ENCODE measurements around the gene ARHGAP15.

DNA sequence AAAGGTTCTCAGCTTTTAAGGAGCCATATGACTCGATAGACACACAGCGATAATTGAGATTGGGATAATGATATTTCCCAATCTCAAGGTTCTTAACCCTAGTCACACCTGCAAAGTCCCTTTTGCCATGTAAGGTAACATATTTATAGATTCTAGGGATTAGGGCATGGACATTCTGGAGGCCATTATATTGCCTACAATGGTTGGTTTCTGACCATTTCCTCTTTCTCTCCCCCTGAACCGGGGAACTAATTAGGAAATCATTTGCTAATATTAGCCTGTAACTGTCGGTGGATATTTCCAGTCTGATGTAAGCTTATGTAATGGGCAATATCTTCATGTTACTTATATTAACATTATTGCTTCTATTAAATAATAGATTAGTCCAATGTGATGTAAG, 40.8 kb upstream of the ARHGAP15 start:
- TF ChIP-seq, protein P1, sequence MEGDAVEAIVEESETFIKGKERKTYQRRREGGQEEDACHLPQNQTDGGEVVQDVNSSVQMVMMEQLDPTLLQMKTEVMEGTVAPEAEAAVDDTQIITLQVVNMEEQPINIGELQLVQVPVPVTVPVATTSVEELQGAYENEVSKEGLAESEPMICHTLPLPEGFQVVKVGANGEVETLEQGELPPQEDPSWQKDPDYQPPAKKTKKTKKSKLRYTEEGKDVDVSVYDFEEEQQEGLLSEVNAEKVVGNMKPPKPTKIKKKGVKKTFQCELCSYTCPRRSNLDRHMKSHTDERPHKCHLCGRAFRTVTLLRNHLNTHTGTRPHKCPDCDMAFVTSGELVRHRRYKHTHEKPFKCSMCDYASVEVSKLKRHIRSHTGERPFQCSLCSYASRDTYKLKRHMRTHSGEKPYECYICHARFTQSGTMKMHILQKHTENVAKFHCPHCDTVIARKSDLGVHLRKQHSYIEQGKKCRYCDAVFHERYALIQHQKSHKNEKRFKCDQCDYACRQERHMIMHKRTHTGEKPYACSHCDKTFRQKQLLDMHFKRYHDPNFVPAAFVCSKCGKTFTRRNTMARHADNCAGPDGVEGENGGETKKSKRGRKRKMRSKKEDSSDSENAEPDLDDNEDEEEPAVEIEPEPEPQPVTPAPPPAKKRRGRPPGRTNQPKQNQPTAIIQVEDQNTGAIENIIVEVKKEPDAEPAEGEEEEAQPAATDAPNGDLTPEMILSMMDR (IDR thresholded peaks at IDR 0.05; ENCODE audit: low read length) = no peak
- no peak for TF ChIP-seq EZH2 (optimal IDR thresholded peaks at IDR 0.05; ENCODE audit: low read depth, low read length)
- TF ChIP-seq EZH2phosphoT487 (IDR thresholded peaks at IDR 0.05; ENCODE audit: low read length) = no peak

Data from MM.1S (cell line).